Measurements from ENCODE around the gene PPP2R1A. TPM values are rescaled to one million over a fixed set of nuclear protein-coding genes. Genes with fewer than 3 reads are reported as not detected.

The PPP2R1A gene
- polyA plus RNA-seq, 2 of the 4 experiments (the other 2 are of a cell fraction) = 144 to 145 TPM

- H3K4me2 ChIP-seq = peak within 1 kb of the TSS; percentile 80
- FAIRE-seq = no peak
Observed at GRCh38 chr19:52171321-52172169, 18.3 kb upstream of the PPP2R1A start, which contains the start of gene ZNF836. ZNF836 (minus strand) TSS chr19:52171621; CDS start chr19:52168072, 3,549 bp downstream.

GRCh38 chr19:52172347-52172746 lies 17.5 kb upstream of the PPP2R1A start:
- FAIRE-seq = no peak
- H3K4me1 ChIP-seq = no peaks in the 10 kb centered on the region
- H3K9me3 ChIP-seq = peaks cover 79% of the 10 kb centered on the region
- CTCF ChIA-PET = interaction anchor here (1.1 kb wide), 1 partner anchor 10 kb away, joined by 4 read pairs; no protein-coding TSS in a partner anchor
- WGBS (ENCODE audit: missing lambda C conversion rate) = 89% methylated on average over 1 of the region's 1 CpG
- no peak for ATAC-seq
- no peak for DNase-seq (ENCODE audit: low read depth in 1 of 2, low spot score in 1 of 2)
- H3K27ac ChIP-seq = no peak overlapping the region
- no peak overlapping the region for H3K4me2 ChIP-seq
- POLR2A ChIA-PET = no interaction called here
- H3K4me3 ChIP-seq = no peak overlapping the region
- TF ChIP-seq E2F6 (IDR thresholded peaks at IDR 0.05; ENCODE audit: borderline replicate concordance, low read depth) (no peak), CHD4 (IDR thresholded peaks at IDR 0.05; ENCODE audit: borderline replicate concordance) (no peak), ESRRA (IDR thresholded peaks at IDR 0.05; ENCODE audit: borderline replicate concordance, low read length) (no peak), MAFK (IDR thresholded peaks at IDR 0.05; ENCODE audit: partially characterized antibody) (no peak), EHMT2 (IDR thresholded peaks at IDR 0.05; ENCODE audit: low read depth) (no peak)

More at GRCh38 chr19:52171321-52172169, 18.3 kb upstream of the PPP2R1A start, which contains the start of gene ZNF836:
- ChIA-PET POLR2A (no interaction called here), CTCF (no interaction called here)
- WGBS (ENCODE audit: missing lambda C conversion rate) = 17% methylated on average over 32 of the region's 37 CpGs
- ATAC-seq (peak; percentile 86 to 93), DNase-seq (ENCODE audit: low read depth in 1 of 2, low spot score in 1 of 2) (peak; percentile 54 to 69)
- peak within 1 kb of the TSS; percentile 56 to 70 for H3K27ac ChIP-seq
- H3K4me3 ChIP-seq = peak within 1 kb of the TSS; percentile 58
- H3K9me3 ChIP-seq = peaks cover 78% of the 10 kb centered on the region
- no peaks in the 10 kb centered on the region for H3K4me1 ChIP-seq
- no peak for TF ChIP-seq SREBF2 (IDR thresholded peaks at IDR 0.05)
- no peak for TF ChIP-seq TFCP2L1 (CRISPR knock-in tag; IDR thresholded peaks at IDR 0.05)
- TF ChIP-seq RAD21 (conservative IDR thresholded peaks at IDR 0.05 in 1 of 2, IDR thresholded peaks at IDR 0.05 in 1 of 2) = no peak
- TF ChIP-seq CEBPB (IDR thresholded peaks at IDR 0.05) = no peak
- TF ChIP-seq BHLHE40 (IDR thresholded peaks at IDR 0.05; ENCODE audit: low read depth, low read length) = no peak
- no peak for TF ChIP-seq CTCF (IDR thresholded peaks at IDR 0.05)
- no peak for TF ChIP-seq EHMT2 (IDR thresholded peaks at IDR 0.05; ENCODE audit: low read depth)
- TF ChIP-seq TP53 (CRISPR knock-in tag; IDR thresholded peaks at IDR 0.05) = no peak
- no peak for TF ChIP-seq FOSB (CRISPR knock-in tag; IDR thresholded peaks at IDR 0.05)
- no peak for TF ChIP-seq GATA3 (IDR thresholded peaks at IDR 0.05; ENCODE audit: borderline replicate concordance)
- no peak for TF ChIP-seq HMGXB4 (CRISPR knock-in tag; IDR thresholded peaks at IDR 0.05; ENCODE audit: borderline replicate concordance)
- TF ChIP-seq HES2 (IDR thresholded peaks at IDR 0.05) = no peak
- TF ChIP-seq RCOR1 (IDR thresholded peaks at IDR 0.05; ENCODE audit: low read depth, low read length) = no peak
- no peak for TF ChIP-seq FOSL2 (IDR thresholded peaks at IDR 0.05)
- no peak for TF ChIP-seq FOSL2 (CRISPR knock-in tag; IDR thresholded peaks at IDR 0.05)
- TF ChIP-seq CHD2 (IDR thresholded peaks at IDR 0.05; ENCODE audit: low read length, partially characterized antibody) = no peak
- no peak for TF ChIP-seq ZNF302 (CRISPR knock-in tag; IDR thresholded peaks at IDR 0.05)
- TF ChIP-seq HOXA7 (CRISPR knock-in tag; IDR thresholded peaks at IDR 0.05) = no peak
- no peak for TF ChIP-seq SMC3 (IDR thresholded peaks at IDR 0.05)
- no peak for TF ChIP-seq PHF8 (IDR thresholded peaks at IDR 0.05; ENCODE audit: borderline replicate concordance, low read depth)
- no peak for TF ChIP-seq ESRRA (IDR thresholded peaks at IDR 0.05; ENCODE audit: borderline replicate concordance, low read length)

Data from A549 (cell line).